ENCODE measurements around the gene CREBL2.

GRCh38 chr12:12691549-12691948, 79.9 kb downstream of the CREBL2 start:
- TF ChIP-seq, protein P1, sequence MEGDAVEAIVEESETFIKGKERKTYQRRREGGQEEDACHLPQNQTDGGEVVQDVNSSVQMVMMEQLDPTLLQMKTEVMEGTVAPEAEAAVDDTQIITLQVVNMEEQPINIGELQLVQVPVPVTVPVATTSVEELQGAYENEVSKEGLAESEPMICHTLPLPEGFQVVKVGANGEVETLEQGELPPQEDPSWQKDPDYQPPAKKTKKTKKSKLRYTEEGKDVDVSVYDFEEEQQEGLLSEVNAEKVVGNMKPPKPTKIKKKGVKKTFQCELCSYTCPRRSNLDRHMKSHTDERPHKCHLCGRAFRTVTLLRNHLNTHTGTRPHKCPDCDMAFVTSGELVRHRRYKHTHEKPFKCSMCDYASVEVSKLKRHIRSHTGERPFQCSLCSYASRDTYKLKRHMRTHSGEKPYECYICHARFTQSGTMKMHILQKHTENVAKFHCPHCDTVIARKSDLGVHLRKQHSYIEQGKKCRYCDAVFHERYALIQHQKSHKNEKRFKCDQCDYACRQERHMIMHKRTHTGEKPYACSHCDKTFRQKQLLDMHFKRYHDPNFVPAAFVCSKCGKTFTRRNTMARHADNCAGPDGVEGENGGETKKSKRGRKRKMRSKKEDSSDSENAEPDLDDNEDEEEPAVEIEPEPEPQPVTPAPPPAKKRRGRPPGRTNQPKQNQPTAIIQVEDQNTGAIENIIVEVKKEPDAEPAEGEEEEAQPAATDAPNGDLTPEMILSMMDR (IDR thresholded peaks at IDR 0.05; ENCODE audit: low read length): no peak
- TF ChIP-seq EZH2 (IDR thresholded peaks at IDR 0.05; ENCODE audit: borderline replicate concordance, low read length): no peak

Measured in OCI-LY1 (cell line).